ENCODE measurements around the gene SMPDL3B. TPM values are rescaled to one million over a fixed set of nuclear protein-coding genes. Genes with fewer than 3 reads are reported as not detected.

Gene SMPDL3B
- total RNA-seq: 1 to 10 TPM; 2.0 to 7.7 TPM

GRCh38 chr1:27934818-27935549, at the start of gene SMPDL3B:
Gene SMPDL3B, plus strand, starts transcription at chr1:27935000. Its CDS starts 184 bp downstream, at chr1:27935184.
- H3K4me3 ChIP-seq: peak within 1 kb of the TSS; percentile 18 to 23

GRCh38 chr1:27885114-27885528, 49.7 kb upstream of the SMPDL3B start:
- H3K9me3 ChIP-seq: no peaks in the 10 kb centered on the region
- 85% methylated on average over 8 of the region's 8 CpGs for WGBS
- no peaks in the 10 kb centered on the region for H3K36me3 ChIP-seq
- intact Hi-C loops (cut with DNase I): no loop called here
- no peaks in the 10 kb centered on the region for H3K4me1 ChIP-seq (replicated peaks)
- no peak for DNase-seq (ENCODE audit: low spot score)
- no peak overlapping the region for H3K27ac ChIP-seq
- H3K27me3 ChIP-seq (replicated peaks; ENCODE audit: insufficient read depth): no peaks in the 10 kb centered on the region
- no peak overlapping the region for H3K4me3 ChIP-seq
- TF ChIP-seq POLR2A (IDR thresholded peaks at IDR 0.05): no peak
- TF ChIP-seq POLR2AphosphoS5 (IDR thresholded peaks at IDR 0.05): no peak
- no peak for TF ChIP-seq CTCF (IDR thresholded peaks at IDR 0.05)

More at GRCh38 chr1:27934818-27935549, at the start of gene SMPDL3B:
- Histone ChIP-seq H3K9me3 (no peaks in the 10 kb centered on the region), H3K36me3 (no peaks in the 10 kb centered on the region), H3K4me1 (replicated peaks) (no peaks in the 10 kb centered on the region), H3K27me3 (replicated peaks; ENCODE audit: insufficient read depth) (no peaks in the 10 kb centered on the region), H3K27ac (peak within 1 kb of the TSS in 1 of 2 donors; percentile 51)
- intact Hi-C loops (cut with DNase I): no loop called here
- no peak for TF ChIP-seq POLR2A (IDR thresholded peaks at IDR 0.05)
- peak in 1 of 4 experiments; percentile 39 for TF ChIP-seq CTCF (IDR thresholded peaks at IDR 0.05)
- TF ChIP-seq POLR2AphosphoS5 (IDR thresholded peaks at IDR 0.05): peak; percentile 39
- DNase-seq (ENCODE audit: low spot score): peak; percentile 31
- 6% methylated on average over 15 of the region's 16 CpGs for WGBS

GRCh38 chr1:27885621-27886352, 49.0 kb upstream of the SMPDL3B start:
- no peak for DNase-seq (ENCODE audit: low spot score)
- intact Hi-C loops (cut with DNase I): no loop called here
- TF ChIP-seq CTCF (IDR thresholded peaks at IDR 0.05): no peak
- TF ChIP-seq POLR2A (IDR thresholded peaks at IDR 0.05): no peak
- no peak for TF ChIP-seq POLR2AphosphoS5 (IDR thresholded peaks at IDR 0.05)
- Histone ChIP-seq H3K27me3 (replicated peaks; ENCODE audit: insufficient read depth) (no peaks in the 10 kb centered on the region), H3K36me3 (no peaks in the 10 kb centered on the region), H3K4me3 (no peak overlapping the region), H3K27ac (peak overlapping the region in 1 of 2 donors; percentile 17), H3K9me3 (no peaks in the 10 kb centered on the region), H3K4me1 (replicated peaks) (no peaks in the 10 kb centered on the region)
- 86% methylated on average over 15 of the region's 15 CpGs for WGBS

GRCh38 chr1:27886353-27886679, 48.5 kb upstream of the SMPDL3B start:
- H3K27me3 ChIP-seq (replicated peaks; ENCODE audit: insufficient read depth): no peaks in the 10 kb centered on the region
- intact Hi-C loops (cut with DNase I): no loop called here
- WGBS: 98% methylated on average over 2 of the region's 2 CpGs
- DNase-seq (ENCODE audit: low spot score): no peak
- peak overlapping the region in 1 of 2 donors; percentile 17 for H3K27ac ChIP-seq
- TF ChIP-seq CTCF (IDR thresholded peaks at IDR 0.05) (no peak), POLR2A (IDR thresholded peaks at IDR 0.05) (no peak), POLR2AphosphoS5 (IDR thresholded peaks at IDR 0.05) (no peak)
- no peaks in the 10 kb centered on the region for H3K4me1 ChIP-seq (replicated peaks)
- H3K36me3 ChIP-seq: no peaks in the 10 kb centered on the region
- H3K4me3 ChIP-seq: no peak overlapping the region
- H3K9me3 ChIP-seq: no peaks in the 10 kb centered on the region

Measured in prostate gland (tissue), 2 donors.